CD14-positive monocyte (primary cell): ENCODE results near the gene IRF4. TPM values are rescaled to one million over a fixed set of nuclear protein-coding genes. Genes with fewer than 3 reads are reported as not detected.

Source experiments
- DNase-seq, 3 donors: peaks; one replicate each; pipeline ENCODE4 v3.0.0-alpha.2; 2011 to 2022
- H2AFZ ChIP-seq: 2 replicates; pipeline ENCODE4 v1.6.0; 2012; ENCODE audit warnings: mild to moderate bottlenecking, low read depth, low read length, inconsistent platforms; ENCODE audit not compliant: insufficient read depth, poor library complexity, severe bottlenecking
- H3K27ac ChIP-seq, 2 donors: 1 replicate in 1 of 2; 2 replicates in 1 of 2; pipeline ENCODE4 v1.5.1; 2012 to 2013; ENCODE audit warnings: low read length in 2 of 2, control low read depth in 1 of 2, inconsistent platforms in 1 of 2, low read depth in 1 of 2, mild to moderate bottlenecking in 1 of 2
- H3K27me3 ChIP-seq, 2 donors: one replicate each; pipeline versions ENCODE4 v1.6.0 to v1.6.1; 2011 to 2013; ENCODE audit warnings: low read length in 2 of 2; ENCODE audit not compliant: control insufficient read depth in 2 of 2, insufficient read depth in 2 of 2
- H3K36me3 ChIP-seq, 2 donors: replicated peaks in 1 of 2; 1 replicate in 1 of 2; 2 replicates in 1 of 2; pipeline versions ENCODE4 v1.5.1 to v1.6.1; 2012 to 2013; ENCODE audit warnings: low read length in 2 of 2, control low read depth in 1 of 2, inconsistent platforms in 1 of 2, mild to moderate bottlenecking in 1 of 2; ENCODE audit not compliant: insufficient read depth in 2 of 2, control insufficient read depth in 1 of 2
- H3K4me1 ChIP-seq, 2 donors: 1 replicate in 1 of 2; 2 replicates in 1 of 2; pipeline versions ENCODE4 v1.5.1 to v1.6.1; 2012 to 2013; ENCODE audit warnings: low read length in 2 of 2, control low read depth in 1 of 2, inconsistent platforms in 1 of 2, mild to moderate bottlenecking in 1 of 2, moderate library complexity in 1 of 2; ENCODE audit not compliant: insufficient read depth in 2 of 2, control insufficient read depth in 1 of 2
- H3K4me2 ChIP-seq: replicated peaks from 2 replicates; pipeline ENCODE3; 2012; ENCODE audit warnings: low read length, moderate library complexity, mild to moderate bottlenecking; ENCODE audit not compliant: poor library complexity, severe bottlenecking; ENCODE audit errors: extremely low read depth
- H3K4me3 ChIP-seq, 3 experiments: fragments of 200-600 bp in 1 of 3; sonication (generic) in 1 of 3; replicated peaks in 1 of 3; 1 replicate in 2 of 3; 2 replicates in 1 of 3; pipeline ENCODE4 v1.5.1; 2011 to 2013; ENCODE audit warnings: low read length in 3 of 3, mild to moderate bottlenecking in 3 of 3, control low read depth in 2 of 3, low read depth in 2 of 3, inconsistent platforms in 1 of 3, moderate library complexity in 1 of 3
- H3K79me2 ChIP-seq: 2 replicates; pipeline ENCODE4 v1.6.0; 2012; ENCODE audit warnings: mild to moderate bottlenecking, control low read depth, inconsistent platforms, low read length, moderate library complexity; ENCODE audit not compliant: insufficient read depth
- H3K9ac ChIP-seq: 2 replicates; pipeline ENCODE4 v1.6.0; 2017; ENCODE audit warnings: low read length, mild to moderate bottlenecking; ENCODE audit not compliant: insufficient read depth, poor library complexity, severe bottlenecking
- H3K9me3 ChIP-seq, 2 donors: replicated peaks in 1 of 2; 1 replicate in 1 of 2; 2 replicates in 1 of 2; pipeline versions ENCODE4 v1.5.1 to v1.6.1; 2012 to 2013; ENCODE audit warnings: low read length in 2 of 2, control low read depth in 1 of 2; ENCODE audit not compliant: control insufficient read depth in 1 of 2, insufficient read depth in 1 of 2
- H4K20me1 ChIP-seq: 2 replicates; pipeline ENCODE4 v1.6.0; 2012; ENCODE audit warnings: mild to moderate bottlenecking, low read length, control low read depth, moderate library complexity; ENCODE audit not compliant: insufficient read depth
- H3K27ac Mint-ChIP-seq, 7 donors: one replicate each; pipeline ENCODE4 v1.8.0; 2020; ENCODE audit warnings: mild to moderate bottlenecking in 7 of 7, mixed read lengths in 7 of 7, moderate library complexity in 6 of 7, inconsistent platforms in 2 of 7
- H3K27me3 Mint-ChIP-seq, 3 donors: one replicate each; pipeline ENCODE4 v1.8.0; 2021 to 2022; ENCODE audit warnings: low read depth in 3 of 3, mild to moderate bottlenecking in 3 of 3, mixed read lengths in 3 of 3, moderate library complexity in 3 of 3, inconsistent platforms in 1 of 3
- H3K36me3 Mint-ChIP-seq, 2 donors: one replicate each; pipeline ENCODE4 v1.8.0; 2020; ENCODE audit warnings: mixed read lengths in 2 of 2, inconsistent platforms in 1 of 2, mild to moderate bottlenecking in 1 of 2
- H3K4me1 Mint-ChIP-seq: one replicate; pipeline ENCODE4 v1.8.0; 2020; ENCODE audit warnings: mild to moderate bottlenecking, mixed read lengths
- H3K4me3 Mint-ChIP-seq, 2 donors: one replicate each; pipeline ENCODE4 v1.8.0; 2020; ENCODE audit warnings: mild to moderate bottlenecking in 2 of 2, mixed read lengths in 2 of 2, moderate library complexity in 1 of 2
- H3K9me3 Mint-ChIP-seq, 7 donors: one replicate each; pipeline ENCODE4 v1.8.0; 2020 to 2022; ENCODE audit warnings: mixed read lengths in 7 of 7, mild to moderate bottlenecking in 6 of 7, moderate library complexity in 6 of 7, inconsistent platforms in 2 of 7
- CTCF ChIP-seq: fragments of 200-600 bp; IDR thresholded peaks from one replicate; pipeline ENCODE4 v1.8.0; 2022; ENCODE audit warnings: antibody characterized with exemption, mild to moderate bottlenecking
- WGBS: methylation state at CpG from one replicate; pipeline ENCODE4 v1.1.5; 2013; ENCODE audit warnings: missing lambda C conversion rate; ENCODE audit not compliant: insufficient coverage; 5-methylcytosine and 5-hydroxymethylcytosine counted together
- intact Hi-C, 2 donors: fragments of 100-400 bp; cut with micrococcal nuclease; formaldehyde crosslinking; loops; one replicate each; pipeline versions ENCODE4 v1.15.0 to v1.15.1; 2023
- polyA plus RNA-seq, 3 donors: library from polyadenylated mRNA; depleted of rRNA in 1 of 3; unstranded in 2 of 3; stranded (reverse) in 1 of 3; fragments of 300-500 nt in 2 of 3; fragments of >200 nt in 1 of 3; fragmentation: Illumina TruSeq in 2 of 3; gene quantifications; 1 replicate in 2 of 3; 2 replicates in 1 of 3; pipeline ENCODE4 v1.2.3, GENCODE V29; 2012 to 2021

The IRF4 gene
- polyA plus RNA-seq, 3 donors, result 3.0 to 13.6 (median 6.4) TPM

DNA sequence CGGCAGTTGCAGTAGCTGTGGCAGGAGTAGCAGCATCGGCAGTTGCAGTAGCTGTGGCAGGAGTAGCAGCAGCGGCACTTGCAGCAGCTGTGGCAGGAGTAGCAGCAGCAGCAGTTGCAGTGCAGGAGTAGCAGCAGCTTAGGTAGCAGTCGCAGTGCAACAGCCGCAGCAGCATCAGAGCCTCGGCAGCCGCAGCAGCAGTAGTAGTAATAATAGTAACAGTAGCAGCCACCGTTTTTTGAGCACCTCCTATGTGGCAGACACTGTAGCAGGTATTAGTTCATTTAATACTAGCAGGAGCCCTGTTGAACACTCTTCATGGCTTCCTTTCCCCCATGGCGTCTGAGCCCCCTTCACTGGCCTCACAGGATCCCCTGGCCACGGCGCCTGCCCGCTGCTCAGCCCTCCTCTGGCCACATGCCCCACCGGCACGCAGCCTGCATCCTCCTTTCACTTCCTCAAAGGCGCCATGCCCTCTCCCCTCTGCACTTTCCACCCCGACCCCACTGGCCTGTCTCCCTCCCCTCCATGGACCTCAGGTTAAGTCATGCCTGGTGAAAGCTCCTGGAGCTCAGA lies 19.1 kb upstream of the IRF4 start:
- Mint-ChIP-seq H3K27me3 (peaks cover 14 to 34% (median 21%) of the 10 kb centered on the region in 3 donors), H3K27ac (no peak overlapping the region), H3K4me1 (peaks cover 15% of the 10 kb centered on the region), H3K36me3 (no peaks in the 10 kb centered on the region), H3K9me3 (peaks cover 3 to 41% (median 14%) of the 10 kb centered on the region in 7 donors), H3K4me3 (peak overlapping the region in 1 of 2 donors; percentile 73)
- peak overlapping the region; percentile 38 for H2AFZ ChIP-seq
- H3K4me2 ChIP-seq, result peak overlapping the region; percentile 37
- WGBS, result 58% methylated on average over 16 of the region's 16 CpGs
- H4K20me1 ChIP-seq, result no peaks in the 10 kb centered on the region
- H3K79me2 ChIP-seq, result no peaks in the 10 kb centered on the region
- intact Hi-C loops, result no loop called here
- H3K27ac ChIP-seq, result no peak overlapping the region
- peaks cover 10 to 12% of the 10 kb centered on the region in 2 donors for H3K4me1 ChIP-seq
- H3K36me3 ChIP-seq, result no peaks in the 10 kb centered on the region
- H3K4me3 ChIP-seq, result no peak overlapping the region
- no peaks in the 10 kb centered on the region for H3K9me3 ChIP-seq
- no peak for TF ChIP-seq CTCF
- no peak overlapping the region for H3K9ac ChIP-seq
- peak; percentile 24 to 57 (median 42) for DNase-seq
- H3K27me3 ChIP-seq, result peaks cover 0 to 7% of the 10 kb centered on the region in 2 donors

GRCh38 chr6:373031-373430 lies 18.5 kb upstream of the IRF4 start:
- Histone ChIP-seq H3K9me3 (no peaks in the 10 kb centered on the region), H4K20me1 (no peaks in the 10 kb centered on the region), H3K4me1 (peaks cover 10 to 12% of the 10 kb centered on the region in 2 donors), H3K9ac (no peak overlapping the region), H3K4me2 (peak overlapping the region; percentile 37), H3K36me3 (no peaks in the 10 kb centered on the region), H3K4me3 (no peak overlapping the region), H3K79me2 (no peaks in the 10 kb centered on the region), H3K27ac (no peak overlapping the region), H3K27me3 (peaks cover 0 to 7% of the 10 kb centered on the region in 2 donors), H2AFZ (peak overlapping the region; percentile 38)
- 89% methylated on average over 8 of the region's 8 CpGs for WGBS
- peaks cover 3 to 45% (median 14%) of the 10 kb centered on the region in 7 donors for H3K9me3 Mint-ChIP-seq
- intact Hi-C loops, result no loop called here
- no peak for DNase-seq
- H3K27me3 Mint-ChIP-seq, result peaks cover 14 to 32% (median 18%) of the 10 kb centered on the region in 3 donors
- no peak overlapping the region for H3K27ac Mint-ChIP-seq
- peak overlapping the region in 1 of 2 donors; percentile 73 for H3K4me3 Mint-ChIP-seq
- no peak for TF ChIP-seq CTCF
- peaks cover 15% of the 10 kb centered on the region for H3K4me1 Mint-ChIP-seq
- H3K36me3 Mint-ChIP-seq, result no peaks in the 10 kb centered on the region
